Stimulated activated naive CD4-positive, alpha-beta T cell treated with Interleukin-2 at 50 U/mL for 16 hours (primary cell): ENCODE measurements around the gene NCKAP1.

Experiments
- DNase-seq: peaks from one replicate; lab custom pipeline; 2025; lab: John Stamatoyannopoulos, UW

Gene NCKAP1

DNA sequence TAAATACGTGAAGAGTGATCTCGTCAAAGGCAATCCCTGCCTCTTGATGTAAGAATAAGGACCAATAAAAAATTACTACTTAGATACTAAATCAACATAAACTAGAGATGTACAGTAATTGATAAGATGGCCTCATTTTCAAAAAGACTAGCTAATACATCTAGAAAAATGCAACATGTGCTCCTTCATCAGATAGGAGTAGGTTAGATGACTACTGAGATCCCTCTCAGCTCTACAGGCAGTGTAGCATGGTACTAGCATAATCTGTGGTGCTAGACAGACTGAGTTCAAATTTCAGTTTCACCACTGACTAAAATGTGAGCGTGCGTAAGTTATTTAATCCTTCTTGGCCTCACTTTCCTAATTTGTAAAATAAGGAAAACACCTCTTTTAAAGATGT is 89.2 kb downstream of the NCKAP1 start:
- no peak for DNase-seq

DNA sequence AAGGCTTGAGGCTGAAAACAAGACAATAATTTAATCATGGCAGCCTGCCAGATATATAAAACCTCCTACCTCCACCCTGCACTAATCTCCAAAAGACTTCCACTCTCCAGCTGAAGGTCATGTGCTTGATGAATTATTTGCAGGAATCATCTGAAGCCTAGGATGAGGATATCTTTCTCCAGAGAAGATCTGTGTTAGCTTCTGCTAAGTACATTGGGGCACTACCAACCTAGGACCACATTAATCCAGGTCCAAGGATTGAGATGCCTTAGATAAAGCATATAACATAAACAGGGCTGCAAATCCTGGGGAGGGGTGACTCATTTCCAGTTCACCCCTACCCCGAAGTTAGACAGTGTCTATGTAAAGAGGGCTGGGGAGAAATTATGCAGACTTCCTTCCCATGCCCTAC is 91.3 kb downstream of the NCKAP1 start:
- no peak for DNase-seq

DNA sequence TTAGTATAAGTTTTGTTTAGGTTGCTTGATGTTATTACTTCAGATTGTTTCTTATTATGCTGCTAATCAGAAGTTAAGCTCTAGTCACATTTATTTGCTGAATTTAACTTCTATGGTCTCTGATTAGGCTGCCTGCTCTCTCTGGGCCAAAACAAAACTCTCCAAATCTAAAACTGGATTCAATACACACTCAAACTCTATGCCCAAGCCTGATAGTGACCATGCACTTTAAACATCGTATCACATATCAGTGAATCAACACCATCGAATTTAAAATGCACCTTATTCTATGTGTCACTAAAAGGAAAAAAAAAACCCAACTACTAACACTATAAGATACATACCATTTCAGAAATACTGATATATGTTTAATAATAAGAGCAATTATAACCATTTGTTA is 94.9 kb downstream of the NCKAP1 start:
- no peak for DNase-seq

DNA sequence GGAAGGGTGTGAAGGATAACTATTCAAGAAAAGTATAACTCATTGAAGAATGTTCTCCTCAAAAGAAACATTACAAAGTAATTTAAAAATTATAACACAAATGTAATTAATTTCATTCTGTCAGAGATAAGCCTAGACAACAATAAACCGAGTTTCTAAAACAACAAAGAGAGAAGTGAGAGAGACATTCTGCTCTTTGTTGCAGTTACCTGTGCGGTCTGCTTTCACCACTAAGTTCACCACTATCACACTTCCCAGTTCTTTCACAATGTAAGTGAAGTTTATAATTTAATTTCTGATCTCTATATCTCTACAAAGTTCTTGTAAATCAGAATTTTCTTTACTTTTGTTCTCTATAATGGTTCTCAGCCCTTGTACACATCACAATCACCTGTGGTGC is 95.5 kb downstream of the NCKAP1 start:
- no peak for DNase-seq

DNA sequence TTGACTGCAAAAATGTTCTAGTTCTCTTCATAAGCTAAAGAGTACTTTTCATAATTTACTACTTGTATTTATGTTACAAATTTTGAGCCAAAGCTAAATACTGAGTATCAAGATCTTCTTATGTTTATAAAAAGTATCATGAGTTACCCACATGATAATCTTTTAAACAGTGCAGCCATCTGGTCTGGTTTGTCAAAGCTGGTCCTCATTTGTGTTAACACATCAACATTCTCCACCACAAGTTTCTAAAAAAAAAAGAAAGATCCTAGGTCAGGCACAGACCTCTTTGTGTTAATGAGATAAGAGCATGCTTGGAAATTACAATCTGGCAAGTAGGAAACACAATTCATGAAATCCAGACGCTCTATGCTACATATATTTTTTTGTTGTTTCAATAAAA is 96.3 kb downstream of the NCKAP1 start:
- no peak for DNase-seq

DNA sequence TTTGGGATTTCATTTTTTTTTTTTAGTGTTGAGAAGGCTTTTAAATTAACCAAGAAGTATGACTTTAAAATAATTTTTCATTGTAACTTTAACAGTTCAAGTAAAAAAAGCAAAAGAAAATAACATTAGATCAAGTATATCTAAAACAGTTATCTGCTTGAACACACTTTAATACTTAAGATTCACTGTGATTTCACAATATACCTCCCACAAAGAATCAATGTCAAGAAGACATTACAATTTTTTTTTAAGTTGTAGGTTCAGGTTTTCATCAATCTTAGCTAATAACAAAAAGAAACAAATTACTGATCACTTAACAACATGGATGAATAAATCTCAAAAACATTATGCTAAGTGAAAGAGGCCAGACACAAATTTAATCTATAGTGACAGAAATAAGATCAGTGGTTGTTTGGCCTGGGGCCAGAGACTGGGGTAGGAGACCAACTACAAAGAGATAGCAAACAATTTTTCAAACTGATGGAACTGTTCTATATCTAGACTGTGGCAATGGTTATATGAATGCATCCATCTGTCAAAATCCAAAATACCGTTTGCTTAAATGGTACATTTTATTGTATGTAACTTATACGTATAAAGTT is 97.0 kb downstream of the NCKAP1 start:
- DNase-seq = no peak

DNA sequence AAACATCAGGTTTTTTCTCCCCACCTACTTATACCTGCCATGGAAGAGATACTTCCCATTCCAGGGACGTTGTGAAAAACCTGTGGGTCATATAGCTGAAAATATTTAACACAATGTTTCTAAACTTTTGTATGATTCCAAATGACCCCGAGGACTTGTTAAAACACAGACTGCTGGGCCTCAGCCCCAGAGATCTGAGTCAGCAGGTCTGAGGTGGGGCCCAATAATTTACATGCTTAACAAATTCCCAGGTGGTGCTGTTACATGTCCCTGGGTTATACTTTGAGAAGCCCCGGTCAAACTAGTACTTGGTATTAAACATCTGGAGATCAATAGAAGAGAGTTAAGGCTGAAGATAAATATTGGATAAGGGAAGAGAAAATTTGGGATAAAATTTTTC is 100.4 kb downstream of the NCKAP1 start:
- no peak for DNase-seq

DNA sequence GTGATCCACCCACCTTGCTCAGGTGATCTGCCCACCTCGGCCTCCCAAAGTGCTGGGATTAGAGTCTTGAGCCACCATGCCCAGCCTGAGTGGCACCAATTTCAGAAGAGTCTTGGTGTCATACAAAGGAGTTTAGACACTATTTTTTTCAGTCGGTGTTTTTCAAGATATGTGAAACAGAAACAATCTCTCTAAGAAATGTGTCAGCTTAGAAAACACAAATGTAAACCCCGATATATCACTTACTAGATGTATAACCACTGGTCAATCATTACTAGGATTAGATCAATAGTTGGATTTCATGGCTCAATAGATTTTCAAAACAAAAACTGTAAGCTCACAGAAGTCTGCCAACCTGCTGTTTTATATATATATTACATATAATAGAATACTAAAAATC is 104.6 kb downstream of the NCKAP1 start:
- DNase-seq = no peak

DNA sequence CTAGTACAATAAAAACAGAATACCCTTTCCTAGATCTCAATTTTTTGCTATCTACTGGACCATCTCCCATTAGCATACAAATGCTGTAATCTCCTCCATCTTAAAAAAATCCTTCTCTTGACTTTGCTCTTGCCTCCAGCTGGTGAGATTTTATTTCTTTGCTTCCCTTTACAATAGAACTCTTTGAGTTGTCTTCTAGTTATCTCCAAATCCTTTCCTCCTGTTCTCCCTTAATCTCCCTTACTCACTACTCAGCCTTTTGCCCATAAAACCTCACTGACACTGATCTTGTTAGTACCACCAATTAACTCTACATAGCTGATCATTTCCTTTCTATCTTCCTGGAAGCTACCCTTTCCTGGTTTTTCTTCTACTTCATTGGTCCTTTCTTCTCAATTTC is 108.3 kb downstream of the NCKAP1 start:
- DNase-seq = no peak

DNA sequence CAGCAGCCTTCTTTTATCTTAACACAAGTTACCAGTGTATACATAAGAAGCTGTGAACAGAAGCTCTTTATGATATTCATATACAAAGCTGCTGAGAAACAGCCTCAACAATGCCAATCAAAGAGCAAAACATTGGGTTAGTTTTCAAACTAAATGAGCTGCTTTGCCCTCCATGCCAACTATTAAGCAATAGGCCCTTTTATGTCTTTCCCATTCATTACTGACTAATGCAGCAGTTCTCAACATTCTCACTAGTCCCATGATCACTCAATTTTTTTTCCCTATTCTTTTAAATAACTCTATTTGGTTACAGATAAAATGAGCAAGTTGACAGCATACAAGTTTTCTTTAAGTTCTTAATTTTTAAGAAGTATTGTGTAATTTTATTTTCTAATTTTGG is 114.0 kb downstream of the NCKAP1 start:
- DNase-seq = no peak

DNA sequence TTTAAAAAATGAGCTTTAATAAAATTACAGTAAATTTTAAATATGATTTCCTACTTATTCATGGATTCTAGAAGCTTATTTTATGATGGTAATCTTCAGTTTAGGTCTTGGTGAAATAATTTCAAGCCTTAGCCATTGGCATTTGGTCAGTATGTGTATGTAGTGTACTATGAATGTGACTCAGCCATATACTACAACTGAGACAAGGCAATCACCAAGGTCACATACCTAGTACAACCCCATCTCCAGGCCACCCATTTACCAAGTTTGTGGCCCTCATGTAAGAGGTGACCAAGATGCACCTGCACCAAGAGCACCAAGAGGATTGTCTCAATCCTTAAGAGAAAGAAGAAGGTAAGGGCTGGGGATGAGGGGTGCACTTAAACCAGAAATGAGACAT is 117.0 kb downstream of the NCKAP1 start:
- no peak for DNase-seq

DNA sequence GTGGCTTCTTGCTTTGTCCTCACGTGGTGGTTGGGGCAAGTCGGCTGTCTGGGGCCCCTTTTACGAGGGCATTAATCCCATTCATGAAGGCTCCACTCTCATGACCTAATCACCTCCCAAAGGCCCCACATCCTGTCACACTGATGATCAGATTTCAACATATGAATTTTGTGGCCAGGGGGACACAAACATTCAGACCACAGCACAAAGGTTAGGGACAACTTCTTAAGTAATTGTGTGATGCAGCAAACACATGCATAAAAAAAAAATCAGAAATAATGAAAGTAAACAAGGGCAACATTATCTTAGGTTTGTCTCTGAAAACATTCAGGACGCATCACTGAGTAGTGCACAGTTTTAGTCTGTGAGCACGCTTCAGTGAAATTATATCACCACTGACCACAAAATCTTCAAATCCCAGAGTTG is 117.6 kb downstream of the NCKAP1 start:
- no peak for DNase-seq

DNA sequence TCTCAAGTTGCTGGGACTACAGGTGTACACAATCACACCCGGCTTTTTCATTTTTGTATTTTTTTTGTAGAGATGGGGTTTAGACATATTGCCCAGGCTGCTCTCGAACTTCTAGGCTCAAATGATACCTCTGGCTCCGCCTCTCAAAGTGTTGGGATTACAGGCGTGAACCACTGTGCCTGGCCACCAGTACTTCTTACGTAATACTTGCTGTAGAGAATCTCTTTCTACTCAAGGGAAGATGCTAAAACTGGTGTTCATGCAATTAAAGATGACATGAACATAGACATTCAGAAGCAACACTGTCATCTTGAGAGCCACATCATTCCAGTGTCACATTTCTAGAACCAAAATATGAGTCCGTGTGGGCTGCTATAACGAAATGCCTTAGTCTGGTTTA is 118.2 kb downstream of the NCKAP1 start:
- DNase-seq = no peak

DNA sequence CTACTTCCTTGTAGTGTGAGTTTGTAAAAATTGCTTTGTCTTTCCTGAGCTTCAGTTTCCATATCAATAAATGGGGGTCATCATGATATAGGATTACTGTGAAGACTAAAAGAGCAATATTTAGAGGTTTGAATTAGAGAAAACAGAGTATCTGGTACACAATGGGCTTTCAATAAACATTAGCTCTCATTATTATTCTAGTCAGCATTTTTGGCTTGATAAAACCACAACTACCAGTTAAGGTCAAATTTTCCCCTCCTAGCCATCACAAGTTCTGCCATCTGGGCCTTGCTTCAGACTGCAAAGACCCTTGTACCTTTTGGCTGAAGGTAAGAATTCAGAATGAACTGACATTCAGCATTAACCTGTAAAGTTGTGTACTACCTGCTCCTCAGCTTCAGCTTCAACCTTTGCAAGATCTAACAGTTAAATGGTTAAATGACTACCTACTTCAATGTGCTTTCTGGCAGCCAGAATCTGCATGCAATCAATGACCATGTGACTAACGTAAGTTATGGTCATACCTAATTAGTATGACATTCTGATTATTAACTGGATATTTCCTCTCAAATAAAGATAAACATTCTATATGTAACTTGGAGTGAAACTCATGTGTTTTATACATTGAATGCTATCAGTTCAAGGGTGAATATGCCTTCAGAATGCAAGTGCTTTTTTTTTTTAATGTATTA is 119.2 kb downstream of the NCKAP1 start:
- DNase-seq = no peak

DNA sequence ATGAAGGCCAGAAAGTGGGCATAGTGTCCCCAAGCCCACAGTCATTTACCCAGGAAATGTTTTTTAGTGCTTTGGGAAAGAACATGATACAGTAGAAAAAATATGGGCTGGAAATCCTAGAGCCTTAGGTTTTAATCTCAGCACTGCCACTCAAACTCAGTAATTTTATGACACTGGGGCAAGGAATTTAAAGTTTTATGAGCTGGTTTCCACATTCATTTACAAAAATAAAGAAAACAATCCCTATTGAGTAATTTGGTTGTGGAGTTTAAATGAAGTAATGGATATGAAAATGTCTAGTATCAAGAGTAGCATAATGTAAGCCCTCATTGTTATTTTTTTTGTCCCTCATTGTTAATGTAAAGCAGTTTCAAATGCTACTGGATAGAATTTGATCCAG is 120.3 kb downstream of the NCKAP1 start:
- DNase-seq = no peak

DNA sequence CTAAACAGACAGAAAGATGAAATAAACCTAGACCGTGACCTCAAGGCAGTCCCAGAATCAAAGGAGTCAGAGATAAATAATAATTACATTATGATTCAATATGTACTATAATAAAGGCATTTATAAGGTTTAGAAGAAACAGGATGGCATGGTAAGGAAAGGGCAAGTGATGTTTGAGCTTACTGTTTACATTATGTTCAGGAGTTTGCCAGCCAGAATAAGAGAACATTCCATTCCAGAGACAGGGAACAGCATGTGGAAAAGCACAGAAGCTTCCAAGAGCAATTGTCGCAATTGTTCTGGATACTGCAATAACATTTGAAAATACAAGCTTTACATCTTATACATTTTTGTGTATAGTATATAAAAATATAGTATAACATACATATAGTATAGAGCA is 121.8 kb downstream of the NCKAP1 start:
- no peak for DNase-seq

DNA sequence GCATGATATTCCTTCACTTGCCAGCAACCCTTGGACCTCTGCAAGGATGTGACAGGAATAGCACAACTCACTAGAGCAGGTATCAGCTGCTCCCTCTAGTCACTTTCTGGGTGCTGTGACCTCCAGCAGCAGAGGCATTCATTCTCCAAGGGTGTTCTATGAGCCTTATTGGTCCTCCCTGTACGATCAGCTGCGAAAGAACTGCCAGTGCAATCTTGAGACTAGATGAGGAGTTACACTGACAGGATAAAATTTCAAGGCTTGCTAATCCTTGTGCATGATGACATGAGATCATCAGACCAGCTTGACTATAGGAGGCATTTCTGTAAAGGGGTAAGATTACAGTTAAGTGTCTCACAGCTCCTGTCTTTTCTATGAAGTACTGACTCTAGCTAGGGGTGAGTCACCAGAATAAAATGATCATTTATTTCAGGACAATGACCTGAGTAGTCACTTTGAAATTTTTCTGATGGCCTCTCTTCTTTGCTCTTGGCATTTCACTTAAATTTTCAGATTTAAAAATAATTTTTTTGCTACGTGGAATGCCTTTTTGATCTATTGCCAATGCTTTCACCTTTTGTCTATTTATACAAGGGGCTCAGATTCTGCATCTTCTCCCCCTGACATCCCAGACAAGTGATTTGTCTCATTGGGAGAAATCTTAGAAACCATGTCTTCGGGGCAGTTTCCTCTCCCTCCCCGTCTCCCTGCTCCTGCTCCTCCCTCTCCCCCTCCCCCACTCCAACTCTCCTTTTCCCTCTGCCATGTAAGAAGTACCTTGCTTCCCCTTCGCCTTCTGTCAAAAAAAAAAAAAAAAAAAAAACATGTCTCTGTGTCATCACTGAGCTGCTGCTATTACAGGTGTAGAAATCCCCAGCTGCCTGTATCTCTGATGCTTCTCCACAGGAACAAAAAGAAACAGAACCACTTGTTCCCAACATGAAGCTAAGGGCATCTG is 122.6 kb downstream of the NCKAP1 start:
- no peak for DNase-seq

DNA sequence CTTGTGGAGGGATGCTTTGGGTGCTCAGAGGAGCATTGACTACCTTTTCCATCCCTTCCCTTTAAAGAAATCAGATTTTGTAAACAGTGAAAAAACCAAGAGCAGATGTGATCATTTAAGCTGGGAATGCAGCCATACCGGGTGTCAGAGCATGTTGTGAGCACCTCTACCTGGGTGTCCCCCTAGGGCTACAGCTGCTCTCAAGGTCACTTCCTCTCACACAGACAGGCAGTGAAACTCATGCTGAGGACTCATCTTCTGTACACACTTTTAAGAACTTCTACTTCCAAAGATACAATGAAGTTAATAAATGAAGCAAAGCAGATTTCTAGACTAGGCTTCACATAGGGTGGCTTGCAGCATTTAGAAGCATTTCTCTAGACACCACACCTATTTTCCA is 123.4 kb downstream of the NCKAP1 start:
- DNase-seq = no peak

DNA sequence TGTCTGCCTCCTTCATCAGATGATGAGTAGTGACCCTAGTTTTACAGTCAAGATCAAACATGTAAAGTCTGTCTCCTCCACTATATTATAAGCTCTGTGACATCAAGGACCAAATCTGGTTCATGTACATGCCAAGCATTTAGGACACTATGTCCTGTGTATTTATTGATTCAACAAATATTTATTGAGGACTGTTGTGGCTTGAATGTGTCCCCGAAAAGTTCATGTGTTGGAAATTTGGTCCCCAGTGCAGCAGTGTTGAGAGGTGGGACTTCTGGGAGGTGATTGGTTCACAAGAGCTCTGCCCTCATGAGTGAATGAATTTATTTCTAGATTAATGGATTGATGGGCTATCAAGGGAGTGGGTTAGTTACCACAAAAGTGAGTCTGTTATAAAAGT is 125.2 kb downstream of the NCKAP1 start:
- DNase-seq = no peak

DNA sequence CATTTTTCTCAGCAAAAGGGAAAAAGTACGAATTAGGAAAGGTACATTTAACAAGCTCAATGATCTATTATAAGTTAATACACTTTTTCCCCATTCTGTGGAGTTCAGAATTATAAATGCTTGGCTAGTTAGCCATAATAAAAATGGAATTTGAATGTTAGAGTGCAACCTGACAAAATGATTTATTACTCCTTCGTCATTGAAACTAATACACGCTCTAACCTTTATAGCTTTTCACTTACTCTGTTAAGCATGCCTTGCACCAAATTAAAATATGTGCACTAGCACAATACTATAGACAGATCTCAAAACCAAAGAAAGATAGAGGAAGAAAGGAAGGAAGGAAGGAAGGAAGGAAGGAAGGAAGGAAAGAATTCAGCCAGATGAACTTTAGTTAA is 125.7 kb downstream of the NCKAP1 start:
- no peak for DNase-seq

DNA sequence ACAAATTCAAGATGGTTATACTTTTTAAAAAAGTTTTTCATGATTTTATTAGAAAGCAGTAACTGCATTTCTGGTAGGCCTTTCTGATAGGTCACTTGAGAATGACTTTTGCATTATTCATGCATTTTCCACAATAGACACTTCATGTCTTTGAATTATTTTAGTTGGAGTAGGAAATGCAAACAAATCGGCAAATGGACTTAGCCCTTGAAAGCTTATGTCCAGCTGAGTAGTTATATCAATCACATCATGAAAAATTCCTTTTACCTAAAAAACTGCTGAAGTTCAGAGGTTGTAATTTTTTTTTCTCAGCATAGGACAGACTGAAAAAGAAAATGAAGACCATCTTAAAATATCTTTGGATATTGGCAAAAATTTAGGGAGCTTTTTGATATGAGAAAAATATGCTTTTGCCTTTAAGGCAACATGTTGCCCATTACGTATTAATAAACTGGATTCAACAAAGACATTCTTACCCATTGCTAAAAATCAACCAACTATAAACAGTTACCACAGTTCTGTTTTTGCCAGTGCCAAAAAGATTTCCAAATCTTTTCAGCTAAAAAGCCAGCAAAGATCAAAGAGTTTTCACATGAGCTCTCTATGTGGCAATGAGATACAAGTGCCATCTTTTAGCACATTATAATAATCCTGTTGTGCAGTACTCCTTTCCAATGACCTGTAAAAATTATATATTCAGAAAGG is 126.3 kb downstream of the NCKAP1 start:
- no peak for DNase-seq

DNA sequence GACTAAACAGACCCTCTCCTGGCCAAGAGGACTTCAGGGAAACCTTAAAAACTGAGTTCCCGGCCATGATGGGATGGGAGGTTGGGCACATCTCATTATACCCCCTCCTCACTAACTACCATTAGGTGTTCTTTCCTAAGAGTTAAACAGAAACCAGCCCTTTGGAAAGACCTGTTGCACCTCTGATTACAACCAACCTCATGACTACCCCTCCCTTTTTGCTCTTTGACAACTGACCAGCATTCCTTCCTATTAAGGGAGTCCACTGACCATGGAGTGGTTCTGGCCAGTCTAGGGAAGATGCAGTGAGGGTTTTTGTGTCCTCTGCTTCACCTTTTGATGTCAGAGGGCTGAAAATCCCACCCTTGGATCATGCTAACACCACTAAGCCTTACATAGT is 127.3 kb downstream of the NCKAP1 start:
- no peak for DNase-seq
